ENCODE data around the gene CTNNA2. TPM values are rescaled to one million over a fixed set of nuclear protein-coding genes. Genes with fewer than 3 reads are reported as not detected.

Gene CTNNA2
- total RNA-seq, 2 donors from 2014 or later, result not detected

DNA sequence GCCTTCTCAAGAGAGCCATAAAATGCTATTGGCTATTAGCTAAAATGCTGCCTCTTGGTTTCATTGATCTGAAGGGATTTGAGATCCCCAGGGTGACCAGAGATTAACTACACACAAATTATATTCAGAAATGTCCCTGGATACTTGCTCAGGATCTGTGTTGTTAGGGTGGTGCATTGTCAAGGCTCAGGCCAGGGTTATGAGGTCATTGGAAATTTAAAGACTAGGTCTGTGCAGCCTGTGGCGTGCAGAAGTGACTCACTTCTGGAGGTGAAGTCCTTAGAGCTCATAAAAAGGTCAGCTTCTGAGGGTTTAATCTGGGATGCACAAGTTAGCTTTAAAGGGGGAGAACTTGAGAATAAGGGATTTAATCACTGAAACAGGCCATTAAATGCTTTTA, 768.2 kb downstream of the CTNNA2 start:
- no peaks in the 10 kb centered on the region for H3K36me3 ChIP-seq
- H3K9me3 ChIP-seq, result no peaks in the 10 kb centered on the region
- H3K4me3 ChIP-seq, result no peak overlapping the region
- H3K27me3 ChIP-seq, result no peaks in the 10 kb centered on the region
- TF ChIP-seq, protein P1, sequence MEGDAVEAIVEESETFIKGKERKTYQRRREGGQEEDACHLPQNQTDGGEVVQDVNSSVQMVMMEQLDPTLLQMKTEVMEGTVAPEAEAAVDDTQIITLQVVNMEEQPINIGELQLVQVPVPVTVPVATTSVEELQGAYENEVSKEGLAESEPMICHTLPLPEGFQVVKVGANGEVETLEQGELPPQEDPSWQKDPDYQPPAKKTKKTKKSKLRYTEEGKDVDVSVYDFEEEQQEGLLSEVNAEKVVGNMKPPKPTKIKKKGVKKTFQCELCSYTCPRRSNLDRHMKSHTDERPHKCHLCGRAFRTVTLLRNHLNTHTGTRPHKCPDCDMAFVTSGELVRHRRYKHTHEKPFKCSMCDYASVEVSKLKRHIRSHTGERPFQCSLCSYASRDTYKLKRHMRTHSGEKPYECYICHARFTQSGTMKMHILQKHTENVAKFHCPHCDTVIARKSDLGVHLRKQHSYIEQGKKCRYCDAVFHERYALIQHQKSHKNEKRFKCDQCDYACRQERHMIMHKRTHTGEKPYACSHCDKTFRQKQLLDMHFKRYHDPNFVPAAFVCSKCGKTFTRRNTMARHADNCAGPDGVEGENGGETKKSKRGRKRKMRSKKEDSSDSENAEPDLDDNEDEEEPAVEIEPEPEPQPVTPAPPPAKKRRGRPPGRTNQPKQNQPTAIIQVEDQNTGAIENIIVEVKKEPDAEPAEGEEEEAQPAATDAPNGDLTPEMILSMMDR (IDR thresholded peaks at IDR 0.05), result no peak
- H3K27ac ChIP-seq, result no peak overlapping the region
- no peak for DNase-seq (ENCODE audit: low spot score)
- H3K4me1 ChIP-seq, result no peaks in the 10 kb centered on the region

DNA sequence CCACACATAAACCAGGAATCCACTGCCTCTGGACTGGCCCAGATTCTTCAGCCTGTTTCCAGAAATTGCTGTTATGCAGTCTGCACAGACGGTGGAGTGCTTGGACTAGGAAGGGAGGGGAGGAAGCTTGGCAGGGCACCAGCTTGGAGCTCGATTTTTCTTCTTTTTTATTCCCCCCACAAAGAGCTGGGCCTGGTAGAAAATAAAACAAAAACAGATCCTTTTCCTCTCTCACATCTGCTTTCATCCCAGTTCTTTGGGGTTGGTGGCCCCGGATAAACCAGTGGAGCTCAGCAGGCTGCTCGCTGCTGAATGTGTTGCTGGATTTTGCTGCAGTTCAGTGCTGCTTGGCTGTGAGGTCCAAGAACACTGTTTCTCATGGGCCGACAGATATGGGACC, 775.7 kb downstream of the CTNNA2 start:
- Histone ChIP-seq H3K36me3 (no peaks in the 10 kb centered on the region), H3K27ac (no peak overlapping the region), H3K4me1 (no peaks in the 10 kb centered on the region), H3K9me3 (no peaks in the 10 kb centered on the region), H3K4me3 (no peak overlapping the region), H3K27me3 (no peaks in the 10 kb centered on the region)
- no peak for DNase-seq (ENCODE audit: low spot score)
- TF ChIP-seq, protein P1 (IDR thresholded peaks at IDR 0.05), result peak in 1 of 2 donors; percentile 56

DNA sequence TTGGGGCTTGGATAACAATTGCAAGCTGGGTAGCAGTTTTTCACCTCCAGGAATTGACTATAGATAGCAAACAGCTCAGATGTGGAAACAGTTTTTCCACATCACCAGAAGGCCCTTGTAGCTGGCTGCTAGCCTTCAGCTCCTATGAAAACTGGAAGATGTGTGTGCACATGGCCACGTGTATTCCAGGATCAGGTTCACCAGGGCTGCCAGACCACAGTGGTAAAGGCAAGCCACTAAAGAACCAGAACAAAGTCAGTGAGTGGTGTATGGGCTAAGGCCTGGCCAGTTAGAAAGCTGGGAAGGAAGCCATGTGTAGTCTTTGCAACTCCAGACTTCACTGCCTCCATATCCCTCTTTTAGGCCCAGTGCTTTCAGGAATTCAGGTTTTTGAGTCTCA, 778.8 kb downstream of the CTNNA2 start:
- Histone ChIP-seq H3K4me3 (no peak overlapping the region), H3K9me3 (no peaks in the 10 kb centered on the region), H3K27ac (no peak overlapping the region), H3K4me1 (no peaks in the 10 kb centered on the region), H3K36me3 (no peaks in the 10 kb centered on the region), H3K27me3 (no peaks in the 10 kb centered on the region)
- no peak for DNase-seq (ENCODE audit: low spot score)
- TF ChIP-seq, protein P1 (IDR thresholded peaks at IDR 0.05), result no peak

- Histone ChIP-seq H3K4me1 (no peaks in the 10 kb centered on the region), H3K36me3 (no peaks in the 10 kb centered on the region), H3K27me3 (no peaks in the 10 kb centered on the region), H3K27ac (no peak overlapping the region), H3K4me3 (no peak overlapping the region), H3K9me3 (no peaks in the 10 kb centered on the region)
- TF ChIP-seq, protein P1 (IDR thresholded peaks at IDR 0.05), result no peak
- DNase-seq (ENCODE audit: low spot score), result no peak
Observed at GRCh38 chr2:80292474-80292873, 779.6 kb downstream of the CTNNA2 start.

- no peaks in the 10 kb centered on the region for H3K27me3 ChIP-seq
- H3K9me3 ChIP-seq, result no peaks in the 10 kb centered on the region
- H3K36me3 ChIP-seq, result no peaks in the 10 kb centered on the region
- H3K4me1 ChIP-seq, result no peaks in the 10 kb centered on the region
- TF ChIP-seq, protein P1 (IDR thresholded peaks at IDR 0.05), result no peak
- H3K27ac ChIP-seq, result no peak overlapping the region
- H3K4me3 ChIP-seq, result no peak overlapping the region
- DNase-seq (ENCODE audit: low spot score), result no peak
Observed at GRCh38 chr2:80293039-80293438, 780.2 kb downstream of the CTNNA2 start.

GRCh38 chr2:80298954-80299353, 786.1 kb downstream of the CTNNA2 start:
- DNase-seq (ENCODE audit: low spot score), result no peak
- H3K27me3 ChIP-seq, result peaks cover 10 to 21% of the 10 kb centered on the region in 2 donors
- H3K4me3 ChIP-seq, result no peak overlapping the region
- H3K36me3 ChIP-seq, result no peaks in the 10 kb centered on the region
- no peaks in the 10 kb centered on the region for H3K9me3 ChIP-seq
- TF ChIP-seq, protein P1 (IDR thresholded peaks at IDR 0.05), result no peak
- H3K27ac ChIP-seq, result no peak overlapping the region
- H3K4me1 ChIP-seq, result peaks cover 0 to 11% of the 10 kb centered on the region in 2 donors

Data from right atrium auricular region (tissue), 2 donors.